CD14-positive monocyte (primary cell): ENCODE results near the gene MLLT3. TPM values are rescaled to one million over a fixed set of nuclear protein-coding genes. Genes with fewer than 3 reads are reported as not detected.

Experiments used
- DNase-seq, 3 donors: peaks; one replicate each; pipeline ENCODE4 v3.0.0-alpha.2; 2011 to 2022
- H2AFZ ChIP-seq: 2 replicates; pipeline ENCODE4 v1.6.0; 2012; ENCODE audit warnings: mild to moderate bottlenecking, low read depth, low read length, inconsistent platforms; ENCODE audit not compliant: insufficient read depth, poor library complexity, severe bottlenecking
- H3K27ac ChIP-seq, 2 donors: 1 replicate in 1 of 2; 2 replicates in 1 of 2; pipeline ENCODE4 v1.5.1; 2012 to 2013; ENCODE audit warnings: low read length in 2 of 2, control low read depth in 1 of 2, inconsistent platforms in 1 of 2, low read depth in 1 of 2, mild to moderate bottlenecking in 1 of 2
- H3K27me3 ChIP-seq, 2 donors: one replicate each; pipeline versions ENCODE4 v1.6.0 to v1.6.1; 2011 to 2013; ENCODE audit warnings: low read length in 2 of 2; ENCODE audit not compliant: control insufficient read depth in 2 of 2, insufficient read depth in 2 of 2
- H3K36me3 ChIP-seq, 2 donors: replicated peaks in 1 of 2; 1 replicate in 1 of 2; 2 replicates in 1 of 2; pipeline versions ENCODE4 v1.5.1 to v1.6.1; 2012 to 2013; ENCODE audit warnings: low read length in 2 of 2, control low read depth in 1 of 2, inconsistent platforms in 1 of 2, mild to moderate bottlenecking in 1 of 2; ENCODE audit not compliant: insufficient read depth in 2 of 2, control insufficient read depth in 1 of 2
- H3K4me1 ChIP-seq, 2 donors: 1 replicate in 1 of 2; 2 replicates in 1 of 2; pipeline versions ENCODE4 v1.5.1 to v1.6.1; 2012 to 2013; ENCODE audit warnings: low read length in 2 of 2, control low read depth in 1 of 2, inconsistent platforms in 1 of 2, mild to moderate bottlenecking in 1 of 2, moderate library complexity in 1 of 2; ENCODE audit not compliant: insufficient read depth in 2 of 2, control insufficient read depth in 1 of 2
- H3K4me2 ChIP-seq: replicated peaks from 2 replicates; pipeline ENCODE3; 2012; ENCODE audit warnings: low read length, moderate library complexity, mild to moderate bottlenecking; ENCODE audit not compliant: poor library complexity, severe bottlenecking; ENCODE audit errors: extremely low read depth
- H3K4me3 ChIP-seq, 3 experiments: fragments of 200-600 bp in 1 of 3; sonication (generic) in 1 of 3; replicated peaks in 1 of 3; 1 replicate in 2 of 3; 2 replicates in 1 of 3; pipeline ENCODE4 v1.5.1; 2011 to 2013; ENCODE audit warnings: low read length in 3 of 3, mild to moderate bottlenecking in 3 of 3, control low read depth in 2 of 3, low read depth in 2 of 3, inconsistent platforms in 1 of 3, moderate library complexity in 1 of 3
- H3K79me2 ChIP-seq: 2 replicates; pipeline ENCODE4 v1.6.0; 2012; ENCODE audit warnings: mild to moderate bottlenecking, control low read depth, inconsistent platforms, low read length, moderate library complexity; ENCODE audit not compliant: insufficient read depth
- H3K9ac ChIP-seq: 2 replicates; pipeline ENCODE4 v1.6.0; 2017; ENCODE audit warnings: low read length, mild to moderate bottlenecking; ENCODE audit not compliant: insufficient read depth, poor library complexity, severe bottlenecking
- H3K9me3 ChIP-seq, 2 donors: replicated peaks in 1 of 2; 1 replicate in 1 of 2; 2 replicates in 1 of 2; pipeline versions ENCODE4 v1.5.1 to v1.6.1; 2012 to 2013; ENCODE audit warnings: low read length in 2 of 2, control low read depth in 1 of 2; ENCODE audit not compliant: control insufficient read depth in 1 of 2, insufficient read depth in 1 of 2
- H4K20me1 ChIP-seq: 2 replicates; pipeline ENCODE4 v1.6.0; 2012; ENCODE audit warnings: mild to moderate bottlenecking, low read length, control low read depth, moderate library complexity; ENCODE audit not compliant: insufficient read depth
- H3K27ac Mint-ChIP-seq, 7 donors: one replicate each; pipeline ENCODE4 v1.8.0; 2020; ENCODE audit warnings: mild to moderate bottlenecking in 7 of 7, mixed read lengths in 7 of 7, moderate library complexity in 6 of 7, inconsistent platforms in 2 of 7
- H3K27me3 Mint-ChIP-seq, 3 donors: one replicate each; pipeline ENCODE4 v1.8.0; 2021 to 2022; ENCODE audit warnings: low read depth in 3 of 3, mild to moderate bottlenecking in 3 of 3, mixed read lengths in 3 of 3, moderate library complexity in 3 of 3, inconsistent platforms in 1 of 3
- H3K36me3 Mint-ChIP-seq, 2 donors: one replicate each; pipeline ENCODE4 v1.8.0; 2020; ENCODE audit warnings: mixed read lengths in 2 of 2, inconsistent platforms in 1 of 2, mild to moderate bottlenecking in 1 of 2
- H3K4me1 Mint-ChIP-seq: one replicate; pipeline ENCODE4 v1.8.0; 2020; ENCODE audit warnings: mild to moderate bottlenecking, mixed read lengths
- H3K4me3 Mint-ChIP-seq, 2 donors: one replicate each; pipeline ENCODE4 v1.8.0; 2020; ENCODE audit warnings: mild to moderate bottlenecking in 2 of 2, mixed read lengths in 2 of 2, moderate library complexity in 1 of 2
- H3K9me3 Mint-ChIP-seq, 7 donors: one replicate each; pipeline ENCODE4 v1.8.0; 2020 to 2022; ENCODE audit warnings: mixed read lengths in 7 of 7, mild to moderate bottlenecking in 6 of 7, moderate library complexity in 6 of 7, inconsistent platforms in 2 of 7
- CTCF ChIP-seq: fragments of 200-600 bp; IDR thresholded peaks from one replicate; pipeline ENCODE4 v1.8.0; 2022; ENCODE audit warnings: antibody characterized with exemption, mild to moderate bottlenecking
- WGBS: methylation state at CpG from one replicate; pipeline ENCODE4 v1.1.5; 2013; ENCODE audit warnings: missing lambda C conversion rate; ENCODE audit not compliant: insufficient coverage; 5-methylcytosine and 5-hydroxymethylcytosine counted together
- intact Hi-C, 2 donors: fragments of 100-400 bp; cut with micrococcal nuclease; formaldehyde crosslinking; loops; one replicate each; pipeline versions ENCODE4 v1.15.0 to v1.15.1; 2023
- polyA plus RNA-seq, 3 donors: library from polyadenylated mRNA; depleted of rRNA in 1 of 3; unstranded in 2 of 3; stranded (reverse) in 1 of 3; fragments of 300-500 nt in 2 of 3; fragments of >200 nt in 1 of 3; fragmentation: Illumina TruSeq in 2 of 3; gene quantifications; 1 replicate in 2 of 3; 2 replicates in 1 of 3; pipeline ENCODE4 v1.2.3, GENCODE V29; 2012 to 2021

Gene MLLT3
- polyA plus RNA-seq, 3 donors: 0.81 to 2.3 (median 1.5) TPM

- H3K4me3 ChIP-seq: no peak overlapping the region
- WGBS: no CpG with 5 or more reads among the region's 4 CpGs
- intact Hi-C loops: no loop called here
Observed at GRCh38 chr9:20646656-20647055, 24.4 kb upstream of the MLLT3 start.

GRCh38 chr9:20643660-20644059 is 21.4 kb upstream of the MLLT3 start:
- Histone ChIP-seq H3K27me3 (no peaks in the 10 kb centered on the region), H3K79me2 (no peaks in the 10 kb centered on the region), H3K27ac (no peak overlapping the region), H2AFZ (no peak overlapping the region), H3K4me1 (no peaks in the 10 kb centered on the region), H3K9ac (no peak overlapping the region), H3K4me3 (no peak overlapping the region), H3K9me3 (no peaks in the 10 kb centered on the region), H4K20me1 (no peaks in the 10 kb centered on the region), H3K36me3 (no peaks in the 10 kb centered on the region), H3K4me2 (no peak overlapping the region)
- Mint-ChIP-seq H3K4me1 (no peaks in the 10 kb centered on the region), H3K27me3 (peaks cover 1 to 2% (median 2%) of the 10 kb centered on the region in 3 donors), H3K4me3 (no peak overlapping the region), H3K9me3 (peaks cover 0 to 4% (median 2%) of the 10 kb centered on the region in 7 donors), H3K36me3 (no peaks in the 10 kb centered on the region), H3K27ac (no peak overlapping the region)
- no peak for DNase-seq
- WGBS: 89% methylated on average over 2 of the region's 3 CpGs
- intact Hi-C loops: no loop called here
- TF ChIP-seq CTCF: no peak

More at GRCh38 chr9:20646656-20647055, 24.4 kb upstream of the MLLT3 start:
- H3K27ac Mint-ChIP-seq: no peak overlapping the region
- no peaks in the 10 kb centered on the region for H3K27me3 ChIP-seq
- no peak for TF ChIP-seq CTCF
- H3K36me3 Mint-ChIP-seq: no peaks in the 10 kb centered on the region
- H3K9ac ChIP-seq: no peak overlapping the region
- H3K9me3 Mint-ChIP-seq: peaks cover 0 to 5% (median 0%) of the 10 kb centered on the region in 7 donors
- H3K27me3 Mint-ChIP-seq: peaks cover 2 to 3% (median 3%) of the 10 kb centered on the region in 3 donors
- no peak overlapping the region for H3K4me2 ChIP-seq
- DNase-seq: no peak
- H3K9me3 ChIP-seq: no peaks in the 10 kb centered on the region
- H3K4me3 Mint-ChIP-seq: no peak overlapping the region
- H3K4me1 Mint-ChIP-seq: no peaks in the 10 kb centered on the region
- H3K27ac ChIP-seq: no peak overlapping the region
- no peaks in the 10 kb centered on the region for H3K36me3 ChIP-seq
- no peaks in the 10 kb centered on the region for H3K79me2 ChIP-seq
- H3K4me1 ChIP-seq: no peaks in the 10 kb centered on the region
- no peak overlapping the region for H2AFZ ChIP-seq
- no peaks in the 10 kb centered on the region for H4K20me1 ChIP-seq
